GM19467 (cell line): Measurements from ENCODE around the gene GPRC5D.

Source experiments
- ATAC-seq: cut with Tn5 transposase; IDR thresholded peaks from one replicate; pipeline ENCODE4 v1.9.1; 2021; ENCODE audit warnings: mild to moderate bottlenecking, moderate library complexity; ENCODE audit not compliant: unreplicated experiment

Gene GPRC5D

DNA sequence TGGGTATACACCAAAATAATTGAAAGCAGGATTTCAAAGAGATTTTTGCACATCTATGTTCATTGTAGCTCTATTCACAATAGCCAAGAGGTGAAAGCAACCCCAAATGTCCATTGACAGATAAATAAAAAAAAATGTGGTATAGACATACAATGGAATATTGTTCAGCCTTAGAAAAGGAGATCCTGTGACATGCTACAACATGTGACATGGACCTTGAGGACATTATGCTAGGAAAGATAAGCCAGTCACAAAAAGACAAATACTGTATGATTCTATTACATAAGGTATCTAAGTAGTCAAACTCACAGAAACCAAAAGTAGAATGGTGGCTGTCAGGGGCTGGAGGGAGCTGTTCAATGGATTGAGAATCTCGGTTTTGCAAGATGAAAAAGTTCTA is 12.1 kb downstream of the GPRC5D start:
- ATAC-seq, result no peak

GRCh38 chr12:12938541-12938940 is 13.4 kb downstream of the GPRC5D start:
- no peak for ATAC-seq

- ATAC-seq, result no peak
Observed at GRCh38 chr12:12936983-12937491, 14.9 kb downstream of the GPRC5D start.

- no peak for ATAC-seq
Observed at GRCh38 chr12:12934556-12934955, 17.4 kb downstream of the GPRC5D start.

DNA sequence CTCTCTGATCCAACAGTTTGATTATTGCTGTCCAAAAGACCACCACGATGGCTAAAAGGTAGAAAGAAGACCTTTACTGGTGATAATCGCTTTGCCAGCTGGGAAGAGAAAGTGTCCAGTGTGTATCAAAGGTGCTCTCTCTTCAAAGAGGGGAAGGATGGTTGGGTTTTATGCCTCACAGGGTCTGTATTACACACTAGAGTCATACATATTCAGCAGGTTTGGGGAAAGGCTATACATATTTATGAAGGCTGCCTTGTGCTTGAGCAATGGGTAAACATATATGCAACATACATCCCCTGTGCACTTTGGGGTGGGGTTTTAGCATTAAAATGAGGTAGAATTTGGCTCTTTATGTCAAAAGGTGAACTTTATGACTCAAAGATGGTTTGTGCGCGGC is 18.2 kb downstream of the GPRC5D start:
- ATAC-seq, result no peak

GRCh38 chr12:12930633-12931219 is 21.2 kb downstream of the GPRC5D start:
- no peak for ATAC-seq

DNA sequence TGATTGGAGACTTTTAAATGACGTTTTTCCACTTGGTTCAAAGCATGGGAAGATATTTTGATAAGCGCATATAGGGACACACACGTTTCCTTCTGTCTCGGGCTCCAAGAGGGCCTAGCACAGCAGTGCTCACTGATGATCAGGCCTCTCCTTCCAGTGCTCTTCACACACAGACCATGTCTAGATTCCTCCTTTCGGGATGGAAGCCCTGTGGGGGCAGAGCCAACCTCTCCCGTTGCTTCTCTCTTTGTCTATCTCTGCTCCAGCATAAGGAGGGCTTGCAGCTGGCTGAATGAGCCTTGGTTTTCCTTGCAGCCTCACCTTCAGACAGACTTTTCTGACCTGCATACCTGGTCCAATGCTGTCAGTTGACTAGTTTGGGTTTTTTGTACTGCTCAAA is 22.3 kb downstream of the GPRC5D start:
- ATAC-seq, result no peak

DNA sequence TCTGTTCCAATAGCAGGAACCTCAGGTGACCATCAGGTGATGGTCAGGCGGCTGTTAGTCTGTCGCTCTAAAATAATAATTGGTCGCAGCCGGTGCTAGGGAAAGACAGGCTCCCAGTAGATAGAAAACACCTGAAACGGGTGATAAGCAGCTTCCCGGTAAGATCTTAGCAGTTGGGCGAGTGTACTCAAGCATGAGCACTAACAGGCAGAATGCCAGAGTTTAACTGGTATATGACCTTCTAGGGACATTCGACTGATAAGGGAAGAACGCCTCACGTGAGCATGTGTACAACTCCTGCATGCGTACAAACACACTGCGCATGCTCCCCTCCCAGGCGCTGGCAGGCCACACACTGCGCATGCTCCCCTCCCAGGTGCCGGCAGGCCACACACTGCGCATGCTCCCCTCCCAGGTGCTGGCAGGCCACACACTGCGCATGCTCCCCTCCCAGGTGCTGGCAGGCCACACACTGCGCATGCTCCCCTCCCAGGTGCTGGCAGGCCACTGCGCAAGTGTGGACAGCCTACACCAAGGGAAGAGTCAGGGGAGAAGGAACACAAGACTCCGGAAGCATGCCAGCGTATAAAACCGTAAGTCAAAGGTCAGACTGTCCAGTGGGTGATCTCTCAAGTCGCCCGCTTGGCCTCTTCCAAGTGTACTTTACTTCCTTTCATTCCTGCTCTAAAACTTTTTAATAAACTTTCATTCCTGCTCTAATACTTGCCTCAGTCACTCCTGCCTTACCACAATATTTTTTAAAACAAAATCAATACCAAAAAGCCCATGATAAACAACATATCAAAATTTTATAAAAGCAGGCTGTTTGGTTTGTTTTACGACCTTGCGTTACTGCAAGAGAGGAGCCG is 24.5 kb downstream of the GPRC5D start:
- ATAC-seq, result no peak

DNA sequence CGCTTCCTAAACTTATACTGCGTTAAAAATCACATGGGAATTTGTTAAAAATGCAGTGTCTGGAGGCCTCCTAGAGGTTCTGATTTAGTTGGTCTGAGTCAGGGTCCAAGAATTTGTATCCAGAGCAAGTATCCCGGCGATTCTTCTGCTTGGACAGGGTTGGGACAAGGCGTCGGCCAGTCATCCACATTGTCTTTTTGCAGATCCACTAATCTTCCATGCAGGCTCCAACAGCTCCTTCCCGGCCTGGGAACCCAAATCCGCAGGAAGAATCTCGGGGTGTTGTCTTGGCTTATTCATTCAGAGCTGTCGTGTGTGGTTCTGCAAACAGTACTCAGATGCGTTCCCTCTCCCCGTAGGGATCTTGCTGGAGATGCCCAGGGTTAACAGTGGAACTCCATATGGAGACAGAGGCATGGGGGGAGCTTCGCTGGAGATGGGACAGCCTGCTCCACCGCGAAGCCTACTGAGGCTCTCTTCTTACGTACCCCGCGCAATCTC is 25.3 kb downstream of the GPRC5D start:
- ATAC-seq, result no peak

DNA sequence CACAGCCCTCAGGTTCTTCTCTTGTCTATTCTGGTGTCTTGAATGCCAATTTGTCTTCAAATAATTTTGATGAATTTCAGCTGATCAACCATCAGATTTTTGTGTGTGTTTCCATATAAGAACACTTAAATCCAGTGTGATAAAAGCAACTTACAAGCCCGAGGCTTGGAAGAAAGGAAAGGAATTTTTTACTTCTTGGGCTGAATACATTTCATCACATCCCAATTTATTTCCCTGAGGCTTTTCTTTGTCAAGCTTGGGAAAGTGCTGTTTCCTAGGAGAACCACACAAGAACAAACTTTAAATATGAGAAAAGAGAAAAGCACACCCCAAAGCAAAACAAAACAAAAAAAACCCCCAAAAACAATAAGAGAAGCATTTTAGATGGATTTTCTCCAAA is 26.6 kb downstream of the GPRC5D start:
- ATAC-seq, result no peak

GRCh38 chr12:12924169-12924568 is 27.8 kb downstream of the GPRC5D start:
- no peak for ATAC-seq

DNA sequence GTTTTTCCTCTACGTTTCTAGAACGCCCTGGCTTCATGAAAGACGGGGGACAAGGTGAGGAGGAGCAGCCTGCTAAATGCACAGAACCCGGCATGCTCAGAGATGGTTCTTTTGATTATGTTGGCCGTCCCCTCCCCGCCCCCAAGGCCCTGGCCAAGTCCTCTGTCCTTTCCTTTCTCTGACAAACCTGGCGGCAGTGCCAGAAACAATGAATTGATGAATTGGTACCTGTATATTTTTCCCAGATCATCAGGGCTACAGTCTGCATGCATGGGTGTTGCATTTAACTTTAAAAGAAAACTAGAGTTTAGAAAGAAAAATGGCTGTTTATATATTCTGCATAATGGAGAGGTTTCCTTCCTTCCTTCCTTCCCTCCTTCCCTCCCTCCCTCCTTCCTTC is 29.0 kb downstream of the GPRC5D start:
- no peak for ATAC-seq

DNA sequence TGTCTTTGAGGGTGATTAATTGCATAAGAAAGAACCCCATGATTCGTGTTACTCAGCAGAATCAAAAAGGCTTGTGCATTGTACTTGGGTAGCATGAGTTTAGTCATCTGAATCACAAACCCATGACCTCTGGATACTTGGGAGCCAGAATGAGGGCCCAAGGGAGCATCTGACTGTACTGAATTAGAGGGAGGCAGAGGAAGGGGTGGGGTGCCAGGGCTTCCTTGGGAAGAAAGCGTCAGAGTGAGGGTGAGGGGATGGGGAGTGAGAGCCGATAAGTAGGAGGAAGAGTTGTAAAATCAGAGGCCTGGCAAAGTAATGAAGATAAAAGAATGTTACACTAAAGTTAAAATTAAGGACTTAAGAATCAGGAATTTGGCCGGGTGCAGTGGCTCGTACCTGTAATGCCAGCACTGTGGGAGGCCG is 29.8 kb downstream of the GPRC5D start:
- no peak for ATAC-seq

DNA sequence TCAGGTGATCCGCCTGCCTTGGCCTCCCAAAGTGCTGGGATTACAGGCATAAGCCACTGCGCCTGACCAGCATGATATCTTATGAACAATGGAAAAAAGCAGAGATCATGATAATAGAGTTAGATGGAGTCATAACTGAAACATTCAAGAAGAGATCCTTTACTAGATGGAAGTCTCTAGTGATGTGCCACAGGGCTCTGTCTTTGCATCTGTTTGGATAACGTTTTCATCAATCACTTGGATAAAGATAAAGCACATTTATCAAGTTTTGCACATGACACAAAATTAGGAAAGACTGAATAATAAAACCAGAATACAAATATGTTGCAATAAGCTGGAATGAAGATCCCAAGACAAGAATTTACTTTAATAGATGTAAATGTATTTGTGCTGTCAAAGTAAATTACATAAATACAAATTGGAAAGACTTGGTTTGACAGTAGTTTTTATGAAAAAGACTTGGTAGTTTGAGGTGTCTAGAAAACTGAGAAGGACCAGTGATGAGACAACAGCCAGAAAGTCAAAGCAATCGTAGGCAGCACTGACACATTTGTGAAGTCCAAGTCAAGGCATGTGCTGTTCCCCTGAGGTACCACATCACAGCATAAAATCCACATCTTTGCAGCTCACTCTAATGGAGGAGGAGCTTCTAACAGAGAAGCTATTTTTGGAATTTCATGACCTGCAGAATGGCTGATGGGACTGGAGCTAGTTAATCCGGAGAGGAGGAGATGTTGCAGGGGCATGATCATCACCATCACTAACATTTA is 32.1 kb downstream of the GPRC5D start:
- ATAC-seq, result no peak

DNA sequence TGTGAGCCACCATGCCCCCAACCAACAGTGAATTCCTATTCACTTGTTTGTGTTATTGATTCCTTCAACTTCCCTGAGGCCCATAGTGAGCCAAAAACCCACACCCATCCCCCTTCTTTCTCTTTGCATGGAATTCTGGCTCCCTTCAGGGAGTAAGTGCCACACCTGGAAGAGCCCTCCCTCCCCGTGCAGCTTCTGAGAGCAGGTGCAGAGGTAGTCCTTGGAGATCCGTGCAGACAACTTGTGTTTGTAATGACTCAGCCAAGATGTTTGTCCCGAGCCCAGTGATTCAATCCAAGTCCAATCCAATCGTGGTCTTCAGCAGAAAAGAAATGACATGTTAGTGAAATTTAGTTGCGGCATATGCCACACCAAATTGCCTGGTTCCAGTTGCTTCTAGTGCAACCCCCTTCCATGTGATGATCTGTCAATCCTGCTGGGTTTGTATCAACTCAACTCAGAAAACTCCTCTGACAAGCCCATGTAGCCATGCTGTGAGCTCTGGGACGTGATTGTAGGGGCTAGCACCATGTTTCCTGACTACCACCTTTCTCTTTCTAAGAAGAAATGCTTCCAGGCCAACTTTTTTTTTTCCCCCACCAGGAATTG is 33.1 kb downstream of the GPRC5D start:
- ATAC-seq, result no peak

GRCh38 chr12:12917517-12917916 is 34.5 kb downstream of the GPRC5D start:
- ATAC-seq, result no peak

- ATAC-seq, result peak; percentile 95
Observed at GRCh38 chr12:12916135-12916944, 35.6 kb downstream of the GPRC5D start.

DNA sequence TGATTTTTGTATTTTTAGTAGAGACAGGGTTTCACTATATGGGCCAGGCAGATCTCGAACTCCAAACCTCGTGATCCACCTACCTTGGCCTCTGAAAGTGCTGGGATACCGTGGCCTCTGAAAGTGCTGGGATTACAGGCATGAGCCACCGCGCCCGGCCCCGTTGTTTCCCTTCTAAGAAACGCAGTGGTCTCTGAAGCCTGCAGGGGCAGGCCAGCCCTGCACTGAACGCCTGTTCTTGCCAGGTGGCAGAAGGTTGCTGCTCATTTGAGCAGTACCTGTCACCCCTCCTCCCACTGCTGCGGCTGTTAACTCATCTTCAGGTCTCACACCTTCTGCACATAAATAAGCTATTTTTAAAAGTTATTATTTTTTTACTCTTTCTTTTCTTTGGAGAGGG is 36.3 kb downstream of the GPRC5D start:
- no peak for ATAC-seq

DNA sequence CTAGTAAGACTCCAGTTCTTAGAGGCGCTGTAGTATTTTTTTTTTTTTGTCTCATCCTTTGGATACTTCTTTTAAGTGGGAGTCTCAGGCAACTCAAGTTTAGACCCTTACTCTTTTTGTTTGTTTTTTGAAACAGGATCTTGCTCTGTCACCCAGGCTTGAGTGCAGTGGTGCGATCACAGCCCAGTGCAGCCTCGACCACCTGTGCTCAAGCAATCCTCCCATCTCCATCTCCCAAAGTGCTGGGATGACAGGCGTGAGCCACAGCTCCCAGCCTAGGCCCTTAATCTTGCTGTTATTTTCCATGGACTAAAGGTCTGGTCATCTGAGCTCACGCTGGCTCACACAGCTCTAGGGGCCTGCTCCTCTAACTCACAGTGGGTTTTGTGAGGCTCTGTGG is 39.3 kb downstream of the GPRC5D start:
- ATAC-seq, result no peak

GRCh38 chr12:12909995-12910420 is 42.0 kb downstream of the GPRC5D start:
- ATAC-seq, result no peak
